Hepatocyte (in vitro differentiated cells): Measurements from ENCODE around the gene CACNG7.

ENCODE experiments used
- CTCF ChIP-seq: fragments of 200-600 bp; sonication (generic); IDR thresholded peaks from 2 replicates; pipeline ENCODE4 v1.5.1; 2016; ENCODE audit warnings: antibody characterized with exemption, mild to moderate bottlenecking; ENCODE audit not compliant: poor library complexity
- EZH2 ChIP-seq: fragments of 200-600 bp; sonication (generic); IDR thresholded peaks from 2 replicates; pipeline ENCODE4 v1.6.1; 2016; ENCODE audit warnings: antibody characterized with exemption, mild to moderate bottlenecking, borderline replicate concordance

GRCh38 chr19:53874606-53874990 lies 34.5 kb upstream of the CACNG7 start:
- TF ChIP-seq CTCF (no peak), EZH2 (no peak)
